Iris pigment epithelial cell (primary cell): ENCODE results near the gene MYO7B.
"Not testable (repeated sequence)": the region's sequence is repeated elsewhere in the genome, so short reads cannot be mapped to it uniquely, and the experiment has no call there.

Experiments
- DNase-seq: peaks from one replicate; pipeline ENCODE4 v3.0.0-alpha.2; 2011; ENCODE audit warnings: low read depth

MYO7B gene

GRCh38 chr2:127524198-127524834 lies 11.2 kb upstream of the MYO7B start:
- DNase-seq, result not testable (repeated sequence)

GRCh38 chr2:127525691-127526131 lies 9.8 kb upstream of the MYO7B start:
- DNase-seq, result peak; percentile 59

GRCh38 chr2:127526132-127527000 lies 9.1 kb upstream of the MYO7B start, which contains the start of gene IWS1:
Gene IWS1 (minus strand): TSS chr2:127526489. CDS start chr2:127526208, 281 bp downstream.
- peak; percentile 97 for DNase-seq

GRCh38 chr2:127527001-127527804 lies 8.3 kb upstream of the MYO7B start:
- DNase-seq, result no peak

GRCh38 chr2:127528487-127528886 lies 7.0 kb upstream of the MYO7B start:
- DNase-seq, result no peak

GRCh38 chr2:127529416-127529815 lies 6.1 kb upstream of the MYO7B start:
- DNase-seq, result not testable (repeated sequence)

- DNase-seq, result no peak
These were observed 5.0 kb upstream of the MYO7B start for GRCh38 chr2:127530245-127531140.

GRCh38 chr2:127531221-127531648 lies 4.2 kb upstream of the MYO7B start:
- no peak for DNase-seq

- no peak for DNase-seq
These were observed 3.2 kb upstream of the MYO7B start for GRCh38 chr2:127532296-127532695.

- no peak for DNase-seq
These were observed 435 bp downstream of the MYO7B start for GRCh38 chr2:127535918-127536317.

GRCh38 chr2:127536707-127537541 lies 1.4 kb downstream of the MYO7B start:
- no peak for DNase-seq

GRCh38 chr2:127537644-127538043 lies 2.2 kb downstream of the MYO7B start:
- no peak for DNase-seq

GRCh38 chr2:127541809-127542208 lies 6.3 kb downstream of the MYO7B start:
- DNase-seq, result no peak

GRCh38 chr2:127542231-127542630 lies 6.7 kb downstream of the MYO7B start:
- DNase-seq, result no peak

- DNase-seq, result not testable (repeated sequence)
These were observed 7.6 kb downstream of the MYO7B start for GRCh38 chr2:127543013-127543501.

GRCh38 chr2:127545189-127545588 lies 9.7 kb downstream of the MYO7B start:
- DNase-seq, result no peak

- DNase-seq, result no peak
These were observed 10.3 kb downstream of the MYO7B start for GRCh38 chr2:127545796-127546195.

- DNase-seq, result no peak
These were observed 11.3 kb downstream of the MYO7B start for GRCh38 chr2:127546797-127547196.

- no peak for DNase-seq
These were observed 15.9 kb downstream of the MYO7B start for GRCh38 chr2:127551221-127551930.

GRCh38 chr2:127552336-127552735 lies 16.9 kb downstream of the MYO7B start:
- no peak for DNase-seq
